HG03097 (cell line): Measurements from ENCODE around the gene MPP3.
"Not testable (repeated sequence)": the region's sequence is repeated elsewhere in the genome, so short reads cannot be mapped to it uniquely, and the experiment has no call there.

Experiments used
- ATAC-seq: cut with Tn5 transposase; IDR thresholded peaks from one replicate; pipeline ENCODE4 v1.9.1; 2021; ENCODE audit not compliant: unreplicated experiment, low FRiP score

Gene MPP3

GRCh38 chr17:43812396-43813265, 20.3 kb downstream of the MPP3 start:
- ATAC-seq, result no peak

- ATAC-seq, result no peak
These were observed 22.1 kb downstream of the MPP3 start for GRCh38 chr17:43810823-43811222.

- ATAC-seq, result no peak
These were observed 22.7 kb downstream of the MPP3 start for GRCh38 chr17:43810226-43810715.

GRCh38 chr17:43809121-43809520, 23.8 kb downstream of the MPP3 start:
- no peak for ATAC-seq

GRCh38 chr17:43808076-43808475, 24.9 kb downstream of the MPP3 start:
- ATAC-seq, result no peak

- ATAC-seq, result no peak
These were observed 27.8 kb downstream of the MPP3 start for GRCh38 chr17:43805117-43805516.

GRCh38 chr17:43803758-43804157, 29.2 kb downstream of the MPP3 start:
- no peak for ATAC-seq

GRCh38 chr17:43801844-43802243, 31.1 kb downstream of the MPP3 start:
- no peak for ATAC-seq

- no peak for ATAC-seq
These were observed 32.2 kb downstream of the MPP3 start for GRCh38 chr17:43800736-43801135.

- ATAC-seq, result no peak
These were observed 33.9 kb downstream of the MPP3 start for GRCh38 chr17:43799047-43799446.

GRCh38 chr17:43798024-43798423, 34.9 kb downstream of the MPP3 start:
- not testable (repeated sequence) for ATAC-seq

GRCh38 chr17:43792668-43793067, 40.3 kb downstream of the MPP3 start:
- not testable (repeated sequence) for ATAC-seq

GRCh38 chr17:43791589-43791988, 41.4 kb downstream of the MPP3 start:
- ATAC-seq, result no peak

- no peak for ATAC-seq
These were observed 42.5 kb downstream of the MPP3 start for GRCh38 chr17:43790311-43790940.

GRCh38 chr17:43789482-43789881, 43.5 kb downstream of the MPP3 start:
- ATAC-seq, result no peak

- ATAC-seq, result no peak
These were observed 44.4 kb downstream of the MPP3 start for GRCh38 chr17:43788540-43788939.

- no peak for ATAC-seq
These were observed 45.2 kb downstream of the MPP3 start for GRCh38 chr17:43787728-43788127.

GRCh38 chr17:43784628-43785101, 48.3 kb downstream of the MPP3 start:
- ATAC-seq, result no peak

- no peak for ATAC-seq
These were observed 48.9 kb downstream of the MPP3 start for GRCh38 chr17:43784068-43784467.

- no peak for ATAC-seq
These were observed 49.8 kb downstream of the MPP3 start for GRCh38 chr17:43782913-43783680.

- ATAC-seq, result no peak
These were observed 52.8 kb downstream of the MPP3 start, which contains the start of gene CFAP97D1 for GRCh38 chr17:43780135-43780534. Gene CFAP97D1 (plus strand): TSS chr17:43780435. CDS start chr17:43780463, 28 bp downstream.
